BJ (cell line): ENCODE measurements around the gene OXSR1. TPM values are rescaled to one million over a fixed set of nuclear protein-coding genes. Genes with fewer than 3 reads are reported as not detected.

Experiments
- CTCF ChIA-PET: fragments of 350-600 bp; formaldehyde crosslinking; extraction: SDS; loops from one replicate; lab custom pipeline; 2021; ENCODE audit warnings: antibody characterized with exemption, inconsistent platforms; lab: Yijun Ruan, JAX
- POLR2A ChIA-PET: fragments of 300-600 bp; sonication (Branson Sonifier 250); formaldehyde crosslinking; extraction: SDS; loops from one replicate; lab custom pipeline; 2021; ENCODE audit warnings: antibody characterized with exemption; lab: Charles Lee
- DNase-seq: peaks from one replicate; pipeline ENCODE4 v3.0.0-alpha.2; 2011; ENCODE audit warnings: low read depth
- H3K27me3 ChIP-seq: 2 replicates; pipeline ENCODE4 v1.6.0; 2011; ENCODE audit warnings: low read length; ENCODE audit not compliant: control insufficient read depth, insufficient read depth
- H3K36me3 ChIP-seq: 2 replicates; pipeline ENCODE4 v1.5.1; 2011; ENCODE audit warnings: low read length; ENCODE audit not compliant: control insufficient read depth, insufficient read depth
- H3K4me3 ChIP-seq: 2 replicates; pipeline ENCODE4 v1.5.1; 2011; ENCODE audit warnings: low read depth, mild to moderate bottlenecking, control low read depth, low read length
- polyA plus RNA-seq: library from polyadenylated mRNA; depleted of rRNA; stranded (reverse); fragments of >200 nt; gene quantifications from 2 replicates; pipeline ENCODE4 v1.2.3, GENCODE V29; 2011
- TF ChIP-seq, protein P1 (sequence below): IDR thresholded peaks from 2 replicates; pipeline ENCODE4 v1.5.1; 2011; ENCODE audit warnings: low read depth, mild to moderate bottlenecking, control low read depth, inconsistent platforms, low read length, moderate library complexity; ENCODE audit not compliant: insufficient read depth

Gene OXSR1
- polyA plus RNA-seq, 1 experiment, result 27.6 TPM

DNA sequence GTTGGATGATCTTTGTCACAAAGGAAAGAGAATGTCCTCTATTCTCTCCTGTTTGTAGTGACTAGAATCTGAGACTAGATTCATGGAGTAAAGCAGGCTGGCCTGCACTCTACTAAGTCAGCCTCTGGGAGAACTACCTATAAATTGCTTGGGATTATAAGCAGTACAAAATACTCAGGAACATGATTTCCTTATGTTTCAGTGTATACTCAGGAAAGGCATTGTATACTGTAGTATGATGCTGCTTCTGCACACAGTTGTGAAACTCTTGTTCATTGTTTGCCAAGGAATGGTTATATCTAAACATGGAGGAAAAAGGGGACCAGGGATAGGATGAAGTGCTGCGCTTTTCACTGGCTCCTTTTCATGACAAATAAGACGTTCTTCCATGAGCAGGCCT lies 49.2 kb downstream of the OXSR1 start:
- CTCF ChIA-PET, result no interaction called here
- H3K36me3 ChIP-seq, result 0 out of 2 replicates have a peak, but pooled peaks cover 1% of the 10 kb centered on the region
- no peaks in the 10 kb centered on the region for H3K27me3 ChIP-seq
- POLR2A ChIA-PET, result no interaction called here
- H3K4me3 ChIP-seq, result no peak overlapping the region
- TF ChIP-seq, protein P1, sequence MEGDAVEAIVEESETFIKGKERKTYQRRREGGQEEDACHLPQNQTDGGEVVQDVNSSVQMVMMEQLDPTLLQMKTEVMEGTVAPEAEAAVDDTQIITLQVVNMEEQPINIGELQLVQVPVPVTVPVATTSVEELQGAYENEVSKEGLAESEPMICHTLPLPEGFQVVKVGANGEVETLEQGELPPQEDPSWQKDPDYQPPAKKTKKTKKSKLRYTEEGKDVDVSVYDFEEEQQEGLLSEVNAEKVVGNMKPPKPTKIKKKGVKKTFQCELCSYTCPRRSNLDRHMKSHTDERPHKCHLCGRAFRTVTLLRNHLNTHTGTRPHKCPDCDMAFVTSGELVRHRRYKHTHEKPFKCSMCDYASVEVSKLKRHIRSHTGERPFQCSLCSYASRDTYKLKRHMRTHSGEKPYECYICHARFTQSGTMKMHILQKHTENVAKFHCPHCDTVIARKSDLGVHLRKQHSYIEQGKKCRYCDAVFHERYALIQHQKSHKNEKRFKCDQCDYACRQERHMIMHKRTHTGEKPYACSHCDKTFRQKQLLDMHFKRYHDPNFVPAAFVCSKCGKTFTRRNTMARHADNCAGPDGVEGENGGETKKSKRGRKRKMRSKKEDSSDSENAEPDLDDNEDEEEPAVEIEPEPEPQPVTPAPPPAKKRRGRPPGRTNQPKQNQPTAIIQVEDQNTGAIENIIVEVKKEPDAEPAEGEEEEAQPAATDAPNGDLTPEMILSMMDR, result no peak
- DNase-seq, result no peak

DNA sequence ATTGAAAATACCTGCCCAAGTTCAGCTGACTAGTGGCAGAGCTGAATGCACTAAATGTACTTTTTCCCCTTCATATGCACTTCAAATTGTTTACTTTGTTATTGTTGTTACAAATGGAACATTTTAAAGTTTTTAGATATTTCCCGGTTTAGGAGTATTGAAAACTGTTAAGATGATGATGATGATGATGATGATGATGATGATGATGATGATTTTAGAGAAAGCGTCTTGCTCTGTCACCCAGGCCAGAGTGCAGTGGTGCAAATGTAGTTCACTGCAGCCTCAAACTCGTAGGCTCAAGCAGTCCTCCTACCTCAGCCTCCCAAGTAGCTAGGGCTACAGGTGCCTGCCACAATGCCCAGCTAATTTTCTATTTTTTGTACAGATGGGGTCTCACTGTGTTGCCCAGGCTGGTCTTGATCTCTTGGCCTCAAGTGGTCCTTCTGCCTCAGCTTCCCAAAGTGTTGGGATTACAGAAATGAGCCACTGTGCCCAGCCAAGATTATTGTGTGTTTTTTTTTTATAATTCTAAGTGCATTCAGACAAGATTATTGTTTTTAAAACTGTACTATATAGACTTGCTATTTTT lies 54.4 kb downstream of the OXSR1 start:
- POLR2A ChIA-PET, result no interaction called here
- Histone ChIP-seq H3K36me3 (peaks cover 4% of the 10 kb centered on the region), H3K27me3 (no peaks in the 10 kb centered on the region), H3K4me3 (no peak overlapping the region)
- CTCF ChIA-PET, result no interaction called here
- TF ChIP-seq, protein P1, result no peak
- no peak for DNase-seq

GRCh38 chr3:38221005-38221404 lies 55.7 kb downstream of the OXSR1 start:
- ChIA-PET CTCF (interaction anchor here (1.2 kb wide), 1 partner anchor 8 kb away, joined by 4 read pairs; no protein-coding TSS in a partner anchor), POLR2A (no interaction called here)
- TF ChIP-seq, protein P1, result no peak
- H3K4me3 ChIP-seq, result no peak overlapping the region
- H3K36me3 ChIP-seq, result peaks cover 4% of the 10 kb centered on the region
- no peak for DNase-seq
- no peaks in the 10 kb centered on the region for H3K27me3 ChIP-seq

GRCh38 chr3:38222032-38222634 lies 56.8 kb downstream of the OXSR1 start:
- H3K4me3 ChIP-seq, result no peak overlapping the region
- ChIA-PET POLR2A (no interaction called here), CTCF (no interaction called here)
- DNase-seq, result no peak
- TF ChIP-seq, protein P1, result no peak
- peaks cover 3% of the 10 kb centered on the region for H3K36me3 ChIP-seq
- no peaks in the 10 kb centered on the region for H3K27me3 ChIP-seq

DNA sequence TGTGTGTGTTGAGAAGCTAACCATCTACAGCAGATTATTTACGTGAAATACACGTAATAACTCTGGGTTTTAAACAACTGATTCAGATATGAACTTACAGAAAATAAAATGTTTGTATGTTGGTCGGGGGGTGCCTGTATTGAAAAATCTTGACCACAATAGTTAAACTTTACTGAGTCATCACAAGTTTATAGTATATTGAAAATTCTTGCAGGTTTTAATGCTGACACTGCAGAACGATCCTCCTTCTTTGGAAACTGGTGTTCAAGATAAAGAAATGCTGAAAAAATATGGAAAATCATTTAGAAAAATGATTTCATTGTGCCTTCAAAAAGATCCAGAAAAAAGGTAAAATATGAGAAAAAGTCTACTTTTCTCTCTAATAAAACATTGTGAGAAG lies 59.0 kb downstream of the OXSR1 start:
- Histone ChIP-seq H3K4me3 (no peak overlapping the region), H3K27me3 (no peaks in the 10 kb centered on the region), H3K36me3 (peaks cover 3% of the 10 kb centered on the region)
- TF ChIP-seq, protein P1, result no peak
- CTCF ChIA-PET, result interaction anchor here (0.6 to 1.2 kb wide), 2 partner anchors 27 to 130 kb away, joined by 3 read pairs; no protein-coding TSS in a partner anchor
- DNase-seq, result no peak
- POLR2A ChIA-PET, result no interaction called here
